HCT116 (cell line): ENCODE measurements around the gene ODF4. TPM values are rescaled to one million over a fixed set of nuclear protein-coding genes. Genes with fewer than 3 reads are reported as not detected.

Source experiments
- ATAC-seq: fragments of 200-7000 bp; cut with Tn5 transposase; 2 replicates; pipeline ENCODE4 v1.9.1; 2020; ENCODE audit warnings: mild to moderate bottlenecking, moderate library complexity
- BruUV-seq: library from RNA; stranded (reverse); fragments of 400-500 nt; replicated peaks from 2 replicates; lab custom pipeline; 2021; lab: Mats Ljungman, UMichigan
- CTCF ChIA-PET: fragments of 300-600 bp; sonication (Branson Sonifier 250); formaldehyde crosslinking; loops from one replicate; lab custom pipeline; 2021; ENCODE audit warnings: antibody characterized with exemption; lab: Charles Lee
- POLR2A ChIA-PET: fragments of 300-600, 350-600 bp; sonication (Branson Sonifier 250); formaldehyde crosslinking; loops from one replicate; lab custom pipeline; 2021; ENCODE audit warnings: antibody characterized with exemption; lab: Charles Lee
- RAD21 ChIA-PET, 2 experiments: fragments of 300-600 bp; sonication (Branson Sonifier 250); formaldehyde crosslinking; loops; one replicate each; lab custom pipeline; 2023; ENCODE audit warnings: low total read pairs in 2 of 2; ENCODE audit not compliant: uncharacterized antibody in 2 of 2, unreplicated experiment in 2 of 2, low non-redundant PET in 1 of 2; lab: Charles Lee
- DNase-seq: peaks from one replicate; pipeline ENCODE4 v3.0.0-alpha.2; 2010; ENCODE audit warnings: low read depth, low spot score
- H2AFZ ChIP-seq: fragments of 200-600 bp; shearing (Covaris generic), sonication (generic); 2 replicates; pipeline ENCODE4 v1.6.1; 2017; ENCODE audit warnings: low read depth, mixed run types, mixed read lengths, antibody characterized with exemption, low read length; ENCODE audit not compliant: poor library complexity, severe bottlenecking
- H3K27ac ChIP-seq: 2 replicates; pipeline ENCODE4 v1.5.1; 2012; ENCODE audit warnings: low read depth, low read length
- H3K27me3 ChIP-seq: fragments of 200-600 bp; sonication (generic); 2 replicates; pipeline ENCODE4 v1.6.1; 2016; ENCODE audit warnings: mixed run types, low read length, mixed read lengths; ENCODE audit not compliant: insufficient read depth
- H3K36me3 ChIP-seq, 2 experiments: fragments of 200-500 bp in 1 of 2; fragments of 200-600 bp in 1 of 2; sonication (Bioruptor generic) in 1 of 2; sonication (generic) in 1 of 2; 2 replicates each; pipeline versions ENCODE4 v1.5.1 to v1.6.1; 2014 to 2016; ENCODE audit warnings: low read length in 2 of 2, inconsistent platforms in 1 of 2, mixed read lengths in 1 of 2, mixed run types in 1 of 2; ENCODE audit not compliant: insufficient read depth in 2 of 2, control insufficient read depth in 1 of 2
- H3K4me1 ChIP-seq, 2 experiments: fragments of 200-600 bp in 1 of 2; sonication (generic) in 1 of 2; 2 replicates each; pipeline versions ENCODE4 v1.5.1 to v1.6.1; 2012 to 2017; ENCODE audit warnings: low read length in 2 of 2, inconsistent platforms in 1 of 2, mild to moderate bottlenecking in 1 of 2, mixed read lengths in 1 of 2, mixed run types in 1 of 2, moderate library complexity in 1 of 2; ENCODE audit not compliant: insufficient read depth in 2 of 2, control insufficient read depth in 1 of 2
- H3K4me2 ChIP-seq: fragments of 200-600 bp; sonication (generic); 2 replicates; pipeline ENCODE4 v1.6.1; 2017; ENCODE audit warnings: mixed run types, low read length, mixed read lengths
- H3K4me3 ChIP-seq, 2 experiments: fragments of 200-600 bp in 1 of 2; sonication (generic) in 1 of 2; replicated peaks in 1 of 2; 2 replicates each; pipeline ENCODE4 v1.5.1; 2011 to 2016; ENCODE audit warnings: low read length in 2 of 2, control low read depth in 1 of 2, low read depth in 1 of 2, mild to moderate bottlenecking in 1 of 2, mixed read lengths in 1 of 2, mixed run types in 1 of 2
- H3K79me2 ChIP-seq: fragments of 200-600 bp; sonication (generic); 2 replicates; pipeline ENCODE4 v1.6.1; 2017; ENCODE audit warnings: mild to moderate bottlenecking, mixed run types, low read length, moderate library complexity, mixed read lengths; ENCODE audit not compliant: insufficient read depth
- H3K9ac ChIP-seq: fragments of 200-600 bp; sonication (generic); 2 replicates; pipeline ENCODE4 v1.6.1; 2016; ENCODE audit warnings: low read length, mixed read lengths
- H3K9me2 ChIP-seq: fragments of 200-600 bp; sonication (generic), shearing (Covaris generic); 2 replicates; pipeline ENCODE4 v1.6.1; 2017; ENCODE audit warnings: mixed run types, mild to moderate bottlenecking, moderate library complexity; ENCODE audit not compliant: insufficient read depth
- H3K9me3 ChIP-seq, 2 experiments: fragments of 200-500 bp in 1 of 2; fragments of 200-600 bp in 1 of 2; sonication (Bioruptor generic) in 1 of 2; sonication (generic) in 1 of 2; 2 replicates each; pipeline ENCODE4 v1.6.1; 2014 to 2017; ENCODE audit warnings: low read length in 2 of 2, mixed read lengths in 2 of 2, inconsistent platforms in 1 of 2, low read depth in 1 of 2, mild to moderate bottlenecking in 1 of 2, mixed run types in 1 of 2, moderate library complexity in 1 of 2; ENCODE audit not compliant: control insufficient read depth in 1 of 2, insufficient read depth in 1 of 2
- H4K20me1 ChIP-seq: fragments of 200-600 bp; sonication (generic), shearing (Covaris generic); 2 replicates; pipeline ENCODE4 v1.6.1; 2017; ENCODE audit warnings: mixed run types, mild to moderate bottlenecking, moderate library complexity; ENCODE audit not compliant: insufficient read depth
- CEBPB ChIP-seq: IDR thresholded peaks from 2 replicates; pipeline ENCODE4 v1.6.1; 2012; ENCODE audit warnings: low read depth
- EGR1 ChIP-seq: IDR thresholded peaks from 2 replicates; pipeline ENCODE4 v1.6.1; 2012; ENCODE audit warnings: low read depth
- ELF1 ChIP-seq: IDR thresholded peaks from 2 replicates; pipeline ENCODE4 v1.6.1; 2012; ENCODE audit warnings: low read depth, borderline replicate concordance
- EZH2 ChIP-seq: fragments of 200-600 bp; sonication (generic); IDR thresholded peaks from 2 replicates; pipeline ENCODE4 v1.6.1; 2017; ENCODE audit warnings: antibody characterized with exemption, mixed run types
- FOSL1 ChIP-seq: IDR thresholded peaks from 2 replicates; pipeline ENCODE4 v1.6.1; 2012; ENCODE audit warnings: low read depth
- POLR2A ChIP-seq: IDR thresholded peaks from 2 replicates; pipeline ENCODE4 v1.7.0; 2011; ENCODE audit warnings: borderline replicate concordance; ENCODE audit not compliant: insufficient read depth, insufficient read length; ENCODE audit errors: extremely low read depth
- POLR2AphosphoS5 ChIP-seq: IDR thresholded peaks from 2 replicates; pipeline ENCODE4 v1.6.1; 2011; ENCODE audit warnings: mild to moderate bottlenecking, low read depth, low read length, moderate library complexity
- SP1 ChIP-seq: IDR thresholded peaks from 2 replicates; pipeline ENCODE4 v1.6.1; 2012; ENCODE audit warnings: low read depth
- intact Hi-C: fragments of 100-400 bp; cut with micrococcal nuclease; formaldehyde crosslinking; loops from 2 replicates; pipeline ENCODE4 v1.10.0; 2022
- total RNA-seq: library from RNA; stranded (reverse); gene quantifications from one replicate; pipeline ENCODE4 v1.2.1, GENCODE V29; 2021; ENCODE audit not compliant: unreplicated experiment
- TF ChIP-seq, protein P1 (sequence below): IDR thresholded peaks from 2 replicates; pipeline ENCODE4 v1.6.1; 2011; ENCODE audit warnings: mild to moderate bottlenecking, low read length, moderate library complexity; ENCODE audit not compliant: insufficient replicate concordance; ENCODE audit errors: extremely low read depth
- TF ChIP-seq, protein P2 (sequence below): IDR thresholded peaks from 2 replicates; pipeline ENCODE4 v1.6.1; 2012; ENCODE audit warnings: low read depth
- TF ChIP-seq, protein P3 (sequence below): IDR thresholded peaks from 2 replicates; pipeline ENCODE4 v1.6.1; 2012

ODF4 gene
- total RNA-seq, 1 experiment from 2014 or later = not detected

DNA sequence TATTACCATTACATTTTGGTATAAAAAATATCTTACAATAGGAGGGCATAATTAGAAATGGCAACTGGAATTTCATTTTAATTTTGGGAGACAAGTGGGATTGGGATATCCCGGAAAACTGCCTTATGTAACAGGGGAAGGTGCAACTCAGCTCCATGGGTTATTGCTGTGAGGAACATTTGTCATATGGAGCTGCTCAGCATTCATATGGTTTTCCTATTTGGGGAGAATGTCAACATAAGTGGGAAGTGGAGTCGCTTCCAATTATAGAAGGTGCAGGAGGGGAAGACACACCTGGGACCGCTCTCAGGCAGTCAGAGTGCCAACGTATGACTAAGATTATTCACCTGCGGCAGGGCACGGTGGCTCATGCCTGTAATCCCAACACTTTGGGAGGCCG, 10.7 kb downstream of the ODF4 start (continued):
- TF ChIP-seq EGR1 (no peak), EZH2 (no peak)
- TF ChIP-seq, all 23 proteins: peak for 0

DNA sequence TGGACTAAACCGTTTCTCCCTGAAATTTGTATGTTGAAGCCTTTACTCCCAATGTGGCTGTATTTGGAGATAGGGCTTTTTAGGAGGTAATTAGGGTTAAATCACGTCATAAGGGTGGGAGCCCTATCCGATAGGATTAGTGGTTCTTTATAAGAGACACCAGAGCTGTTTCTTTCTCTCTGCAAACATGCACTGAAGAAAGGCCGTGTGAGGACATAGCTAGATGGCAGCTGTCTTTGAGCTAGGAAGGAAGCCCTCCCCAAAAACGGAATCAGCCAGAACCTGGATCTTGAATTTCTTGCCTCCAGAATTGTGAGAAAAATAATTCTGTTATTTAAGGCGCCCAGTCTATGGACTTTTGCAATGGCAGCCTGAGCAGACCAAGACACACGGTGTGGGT, 14.1 kb downstream of the ODF4 start:
- Histone ChIP-seq H3K4me3 (no peak overlapping the region), H3K9ac (no peak overlapping the region), H2AFZ (no peak overlapping the region), H3K27ac (no peak overlapping the region), H3K9me3 (no peaks in the 10 kb centered on the region), H3K79me2 (no peaks in the 10 kb centered on the region), H3K4me2 (no peak overlapping the region), H3K4me1 (no peaks in the 10 kb centered on the region), H3K27me3 (no peaks in the 10 kb centered on the region), H3K36me3 (no peaks in the 10 kb centered on the region), H3K9me2 (no peaks in the 10 kb centered on the region), H4K20me1 (no peaks in the 10 kb centered on the region)
- ChIA-PET POLR2A (no interaction called here), CTCF (no interaction called here), RAD21 (no interaction called here)
- TF ChIP-seq, protein P1, sequence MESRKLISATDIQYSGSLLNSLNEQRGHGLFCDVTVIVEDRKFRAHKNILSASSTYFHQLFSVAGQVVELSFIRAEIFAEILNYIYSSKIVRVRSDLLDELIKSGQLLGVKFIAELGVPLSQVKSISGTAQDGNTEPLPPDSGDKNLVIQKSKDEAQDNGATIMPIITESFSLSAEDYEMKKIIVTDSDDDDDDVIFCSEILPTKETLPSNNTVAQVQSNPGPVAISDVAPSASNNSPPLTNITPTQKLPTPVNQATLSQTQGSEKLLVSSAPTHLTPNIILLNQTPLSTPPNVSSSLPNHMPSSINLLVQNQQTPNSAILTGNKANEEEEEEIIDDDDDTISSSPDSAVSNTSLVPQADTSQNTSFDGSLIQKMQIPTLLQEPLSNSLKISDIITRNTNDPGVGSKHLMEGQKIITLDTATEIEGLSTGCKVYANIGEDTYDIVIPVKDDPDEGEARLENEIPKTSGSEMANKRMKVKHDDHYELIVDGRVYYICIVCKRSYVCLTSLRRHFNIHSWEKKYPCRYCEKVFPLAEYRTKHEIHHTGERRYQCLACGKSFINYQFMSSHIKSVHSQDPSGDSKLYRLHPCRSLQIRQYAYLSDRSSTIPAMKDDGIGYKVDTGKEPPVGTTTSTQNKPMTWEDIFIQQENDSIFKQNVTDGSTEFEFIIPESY = no peak
- TF ChIP-seq CEBPB = no peak
- TF ChIP-seq, protein P2, sequence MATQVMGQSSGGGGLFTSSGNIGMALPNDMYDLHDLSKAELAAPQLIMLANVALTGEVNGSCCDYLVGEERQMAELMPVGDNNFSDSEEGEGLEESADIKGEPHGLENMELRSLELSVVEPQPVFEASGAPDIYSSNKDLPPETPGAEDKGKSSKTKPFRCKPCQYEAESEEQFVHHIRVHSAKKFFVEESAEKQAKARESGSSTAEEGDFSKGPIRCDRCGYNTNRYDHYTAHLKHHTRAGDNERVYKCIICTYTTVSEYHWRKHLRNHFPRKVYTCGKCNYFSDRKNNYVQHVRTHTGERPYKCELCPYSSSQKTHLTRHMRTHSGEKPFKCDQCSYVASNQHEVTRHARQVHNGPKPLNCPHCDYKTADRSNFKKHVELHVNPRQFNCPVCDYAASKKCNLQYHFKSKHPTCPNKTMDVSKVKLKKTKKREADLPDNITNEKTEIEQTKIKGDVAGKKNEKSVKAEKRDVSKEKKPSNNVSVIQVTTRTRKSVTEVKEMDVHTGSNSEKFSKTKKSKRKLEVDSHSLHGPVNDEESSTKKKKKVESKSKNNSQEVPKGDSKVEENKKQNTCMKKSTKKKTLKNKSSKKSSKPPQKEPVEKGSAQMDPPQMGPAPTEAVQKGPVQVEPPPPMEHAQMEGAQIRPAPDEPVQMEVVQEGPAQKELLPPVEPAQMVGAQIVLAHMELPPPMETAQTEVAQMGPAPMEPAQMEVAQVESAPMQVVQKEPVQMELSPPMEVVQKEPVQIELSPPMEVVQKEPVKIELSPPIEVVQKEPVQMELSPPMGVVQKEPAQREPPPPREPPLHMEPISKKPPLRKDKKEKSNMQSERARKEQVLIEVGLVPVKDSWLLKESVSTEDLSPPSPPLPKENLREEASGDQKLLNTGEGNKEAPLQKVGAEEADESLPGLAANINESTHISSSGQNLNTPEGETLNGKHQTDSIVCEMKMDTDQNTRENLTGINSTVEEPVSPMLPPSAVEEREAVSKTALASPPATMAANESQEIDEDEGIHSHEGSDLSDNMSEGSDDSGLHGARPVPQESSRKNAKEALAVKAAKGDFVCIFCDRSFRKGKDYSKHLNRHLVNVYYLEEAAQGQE = no peak
- TF ChIP-seq POLR2AphosphoS5 = no peak
- no peak for TF ChIP-seq POLR2A
- TF ChIP-seq, protein P3, sequence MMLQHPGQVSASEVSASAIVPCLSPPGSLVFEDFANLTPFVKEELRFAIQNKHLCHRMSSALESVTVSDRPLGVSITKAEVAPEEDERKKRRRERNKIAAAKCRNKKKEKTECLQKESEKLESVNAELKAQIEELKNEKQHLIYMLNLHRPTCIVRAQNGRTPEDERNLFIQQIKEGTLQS = no peak
- TF ChIP-seq SP1 = no peak
- no peak for TF ChIP-seq FOSL1
- TF ChIP-seq ELF1 = no peak
- intact Hi-C loops = no loop called here
- DNase-seq (no peak), ATAC-seq (no peak)
- no TSS peak for BruUV-seq
